ENCODE measurements around the gene MIEF1. TPM values are rescaled to one million over a fixed set of nuclear protein-coding genes. Genes with fewer than 3 reads are reported as not detected.
A peak's percentile ranks its signal among the peaks of the same experiment; 100 is the strongest.

The MIEF1 gene
- total RNA-seq, 2 donors from 2014 or later, result 24.0 to 38.6 TPM

- peaks cover 48% of the 10 kb centered on the region for H3K4me1 ChIP-seq (replicated peaks)
- H3K4me3 ChIP-seq, result no peak overlapping the region
- no peaks in the 10 kb centered on the region for H3K27me3 ChIP-seq (replicated peaks; ENCODE audit: insufficient read depth)
- H3K27ac ChIP-seq, result peak overlapping the region in 1 of 2 donors; percentile 62
- intact Hi-C loops (cut with DNase I), result loop anchor here (5.0 to 10.0 kb wide), 2 partner anchors 34 to 182 kb away; partner anchors contain the start of gene SYNGR1
- TF ChIP-seq CTCF (IDR thresholded peaks at IDR 0.05) (no peak), POLR2AphosphoS5 (IDR thresholded peaks at IDR 0.05) (no peak), POLR2A (IDR thresholded peaks at IDR 0.05) (no peak)
- no peaks in the 10 kb centered on the region for H3K9me3 ChIP-seq
- DNase-seq (ENCODE audit: low spot score), result no peak
- 73% methylated on average over 4 of the region's 4 CpGs for WGBS
- peaks cover 2 to 14% of the 10 kb centered on the region in 2 donors for H3K36me3 ChIP-seq
These were observed 24.7 kb downstream of the MIEF1 start for GRCh38 chr22:39526736-39527171.

- TF ChIP-seq CTCF (IDR thresholded peaks at IDR 0.05), result no peak
- no peak for TF ChIP-seq POLR2A (IDR thresholded peaks at IDR 0.05)
- peak; percentile 59 for TF ChIP-seq POLR2AphosphoS5 (IDR thresholded peaks at IDR 0.05)
- peak; percentile 69 for DNase-seq (ENCODE audit: low spot score)
- H3K9me3 ChIP-seq, result no peaks in the 10 kb centered on the region
- 36% methylated on average over 6 of the region's 6 CpGs for WGBS
- peaks cover 0 to 6% of the 10 kb centered on the region in 2 donors for H3K36me3 ChIP-seq
- peaks cover 48% of the 10 kb centered on the region for H3K4me1 ChIP-seq (replicated peaks)
- peak overlapping the region; percentile 62 to 64 for H3K27ac ChIP-seq
- no peaks in the 10 kb centered on the region for H3K27me3 ChIP-seq (replicated peaks; ENCODE audit: insufficient read depth)
- no peak overlapping the region for H3K4me3 ChIP-seq
- intact Hi-C loops (cut with DNase I), result loop anchor here (5.0 to 10.0 kb wide), 2 partner anchors 35 to 183 kb away; partner anchors contain the start of gene SYNGR1
These were observed 25.4 kb downstream of the MIEF1 start for GRCh38 chr22:39527481-39527961.

DNA sequence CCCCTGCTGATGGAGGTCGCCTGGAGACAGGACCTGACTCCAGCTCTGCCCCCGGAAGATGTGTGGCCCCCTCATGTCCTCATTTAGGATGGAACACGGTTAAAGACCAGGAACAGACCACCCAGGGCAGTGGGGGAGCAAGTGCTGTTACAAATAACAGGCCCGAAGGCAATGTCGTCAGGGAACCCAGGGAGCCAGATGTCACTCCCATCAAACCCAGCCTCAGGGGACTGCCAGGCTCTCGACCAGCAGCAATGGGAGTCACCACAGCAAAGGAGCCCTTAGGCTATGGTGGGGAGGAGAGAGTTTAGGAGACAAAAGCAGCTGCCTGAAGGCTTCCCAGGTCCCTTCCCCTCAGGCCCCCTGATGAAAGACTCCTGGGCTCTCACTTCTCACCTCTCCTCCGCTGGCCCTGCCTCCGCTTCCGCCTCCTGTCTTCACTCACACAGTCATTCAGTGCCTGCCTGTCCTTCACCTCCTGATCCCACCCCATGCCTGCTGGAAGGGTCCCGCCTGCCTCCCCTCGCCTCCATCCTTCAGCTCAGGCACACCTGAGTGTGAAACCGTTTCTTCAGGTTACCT lies 26.1 kb downstream of the MIEF1 start:
- peak overlapping the region; percentile 62 to 64 for H3K27ac ChIP-seq
- peaks cover 0 to 5% of the 10 kb centered on the region in 2 donors for H3K36me3 ChIP-seq
- no peaks in the 10 kb centered on the region for H3K9me3 ChIP-seq
- no peak for TF ChIP-seq CTCF (IDR thresholded peaks at IDR 0.05)
- no peak for TF ChIP-seq POLR2AphosphoS5 (IDR thresholded peaks at IDR 0.05)
- no peak for TF ChIP-seq POLR2A (IDR thresholded peaks at IDR 0.05)
- 47% methylated on average over 12 of the region's 12 CpGs for WGBS
- no peak for DNase-seq (ENCODE audit: low spot score)
- H3K4me1 ChIP-seq (replicated peaks), result peaks cover 47% of the 10 kb centered on the region
- H3K4me3 ChIP-seq, result peak overlapping the region in 1 of 2 donors; percentile 4
- no peaks in the 10 kb centered on the region for H3K27me3 ChIP-seq (replicated peaks; ENCODE audit: insufficient read depth)
- intact Hi-C loops (cut with DNase I), result loop anchor here (2.0 to 10.0 kb wide), 3 partner anchors 36 to 211 kb away; partner anchors contain the start of gene SYNGR1

DNA sequence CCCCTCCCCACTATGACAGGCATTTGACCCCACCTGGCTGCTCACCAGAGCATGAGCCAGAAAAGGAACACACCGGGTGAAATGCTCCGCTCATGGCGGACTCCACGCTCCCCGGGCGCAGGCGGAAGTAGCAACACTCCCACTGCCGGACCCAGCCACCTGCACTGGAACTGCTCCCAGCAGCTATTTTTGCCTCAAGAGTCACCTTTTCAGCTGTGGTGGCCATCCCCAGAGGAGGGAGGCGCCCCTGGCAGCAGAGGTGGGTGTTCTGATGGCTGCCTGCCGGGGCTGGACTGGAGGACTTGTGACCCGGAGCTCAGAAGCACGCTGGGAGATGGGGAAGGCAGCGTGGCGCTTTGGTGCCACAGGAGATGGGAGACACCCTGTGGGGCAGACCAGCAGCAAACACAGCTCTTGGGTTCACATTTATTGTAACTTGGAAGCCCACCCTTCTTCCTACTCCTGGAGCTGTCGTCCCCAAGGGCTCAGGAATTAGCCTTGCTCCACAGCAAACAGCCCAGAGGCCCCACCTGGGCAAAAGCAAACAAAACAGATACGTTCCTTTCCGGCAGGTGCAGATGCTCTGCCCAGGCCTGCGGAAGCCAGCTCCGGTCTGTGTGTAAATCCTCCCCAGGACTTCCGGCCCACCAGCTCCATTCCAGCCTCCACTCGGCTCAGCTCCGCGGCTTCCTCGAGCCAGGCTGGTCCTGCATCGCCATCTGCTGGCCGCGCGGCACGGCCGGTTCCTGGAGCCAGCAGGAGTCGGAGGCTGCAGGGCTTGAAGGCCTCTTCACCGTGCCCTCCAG lies 26.8 kb downstream of the MIEF1 start:
- TF ChIP-seq CTCF (IDR thresholded peaks at IDR 0.05), result peak; percentile 98 to 99 (median 98)
- peak; percentile 11 for TF ChIP-seq POLR2A (IDR thresholded peaks at IDR 0.05)
- peak; percentile 92 for TF ChIP-seq POLR2AphosphoS5 (IDR thresholded peaks at IDR 0.05)
- H3K27ac ChIP-seq, result peak overlapping the region; percentile 62 to 64
- peaks cover 0 to 5% of the 10 kb centered on the region in 2 donors for H3K36me3 ChIP-seq
- no peaks in the 10 kb centered on the region for H3K9me3 ChIP-seq
- H3K4me1 ChIP-seq (replicated peaks), result peaks cover 41% of the 10 kb centered on the region
- peak; percentile 92 for DNase-seq (ENCODE audit: low spot score)
- H3K4me3 ChIP-seq, result peak overlapping the region in 1 of 2 donors; percentile 4
- intact Hi-C loops (cut with DNase I), result loop anchor here (2.0 to 10.0 kb wide), 3 partner anchors 37 to 212 kb away; partner anchors contain the start of gene SYNGR1
- H3K27me3 ChIP-seq (replicated peaks; ENCODE audit: insufficient read depth), result no peaks in the 10 kb centered on the region
- 33% methylated on average over 25 of the region's 32 CpGs for WGBS

All from prostate gland (tissue), 2 donors.